Fibroblast of lung (primary cell): ENCODE data around the gene SAMD11.

Experiments used
- EZH2 ChIP-seq: IDR thresholded peaks from 2 replicates; pipeline ENCODE4 v1.5.1; 2012; ENCODE audit warnings: low read length, control low read depth, mild to moderate bottlenecking; ENCODE audit errors: missing control alignments
- TF ChIP-seq, protein P1 (sequence below), 2 donors: IDR thresholded peaks in 1 of 2; conservative IDR thresholded peaks in 1 of 2; 1 replicate in 1 of 2; 2 replicates in 1 of 2; pipeline ENCODE4 v1.5.1; 2011 to 2012; ENCODE audit warnings: low read length in 2 of 2, control low read depth in 1 of 2, inconsistent platforms in 1 of 2, low read depth in 1 of 2, mild to moderate bottlenecking in 1 of 2

DNA sequence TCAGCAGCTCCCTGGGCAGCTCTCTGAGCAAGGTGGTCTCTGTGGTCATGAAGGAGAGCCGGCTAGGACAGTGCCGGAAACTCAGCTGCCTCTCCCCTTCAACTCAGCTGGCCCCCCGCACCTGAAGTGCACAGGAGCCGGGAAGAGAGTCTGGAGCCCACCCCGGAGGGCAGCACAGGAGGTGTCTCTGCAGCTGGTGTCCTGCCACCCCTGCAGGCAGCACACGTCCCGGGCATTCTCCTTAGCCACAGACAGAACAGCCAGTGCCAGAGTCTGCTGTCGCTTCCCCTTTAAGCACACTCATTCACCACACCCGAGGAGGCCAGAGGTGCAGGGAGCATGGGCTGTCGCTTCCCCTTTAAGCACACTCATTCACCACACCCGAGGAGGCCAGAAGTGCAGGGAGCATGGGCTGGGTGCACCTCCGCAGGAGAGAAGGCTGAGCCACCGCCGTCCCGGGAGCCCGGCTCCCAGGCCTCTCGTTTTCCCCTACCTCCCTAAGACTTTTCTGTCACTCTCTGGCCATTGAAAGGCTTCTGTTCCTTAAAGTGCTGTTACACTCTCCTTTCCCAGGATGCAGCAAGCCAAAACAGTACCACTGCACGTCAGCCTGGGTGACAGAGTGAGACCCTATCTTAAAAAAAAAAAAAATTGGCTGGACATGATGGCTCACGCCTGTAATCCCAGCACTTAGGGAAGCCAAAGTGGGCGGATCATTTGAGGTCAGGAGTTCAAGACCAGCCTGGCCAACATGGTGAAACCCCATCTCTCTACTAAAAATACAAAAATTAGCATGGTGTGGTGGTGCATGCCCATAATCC is 16.9 kb upstream of the SAMD11 start:
- TF ChIP-seq EZH2: no peak
- TF ChIP-seq, protein P1, sequence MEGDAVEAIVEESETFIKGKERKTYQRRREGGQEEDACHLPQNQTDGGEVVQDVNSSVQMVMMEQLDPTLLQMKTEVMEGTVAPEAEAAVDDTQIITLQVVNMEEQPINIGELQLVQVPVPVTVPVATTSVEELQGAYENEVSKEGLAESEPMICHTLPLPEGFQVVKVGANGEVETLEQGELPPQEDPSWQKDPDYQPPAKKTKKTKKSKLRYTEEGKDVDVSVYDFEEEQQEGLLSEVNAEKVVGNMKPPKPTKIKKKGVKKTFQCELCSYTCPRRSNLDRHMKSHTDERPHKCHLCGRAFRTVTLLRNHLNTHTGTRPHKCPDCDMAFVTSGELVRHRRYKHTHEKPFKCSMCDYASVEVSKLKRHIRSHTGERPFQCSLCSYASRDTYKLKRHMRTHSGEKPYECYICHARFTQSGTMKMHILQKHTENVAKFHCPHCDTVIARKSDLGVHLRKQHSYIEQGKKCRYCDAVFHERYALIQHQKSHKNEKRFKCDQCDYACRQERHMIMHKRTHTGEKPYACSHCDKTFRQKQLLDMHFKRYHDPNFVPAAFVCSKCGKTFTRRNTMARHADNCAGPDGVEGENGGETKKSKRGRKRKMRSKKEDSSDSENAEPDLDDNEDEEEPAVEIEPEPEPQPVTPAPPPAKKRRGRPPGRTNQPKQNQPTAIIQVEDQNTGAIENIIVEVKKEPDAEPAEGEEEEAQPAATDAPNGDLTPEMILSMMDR (conservative IDR thresholded peaks at IDR 0.05 in 1 of 2, IDR thresholded peaks at IDR 0.05 in 1 of 2; ENCODE audit: low read depth in 1 of 2, low read length in 2 of 2): no peak
